ENCODE results near the gene IGF1R. TPM values are rescaled to one million over a fixed set of nuclear protein-coding genes. Genes with fewer than 3 reads are reported as not detected.
A peak's percentile ranks its signal among the peaks of the same experiment; 100 is the strongest.

IGF1R gene
- total RNA-seq, 4 donors from 2014 or later, result 49.4 to 239 (median 109) TPM

GRCh38 chr15:98903377-98904018, 255.2 kb downstream of the IGF1R start:
- no peak for TF ChIP-seq POLR2AphosphoS5 (IDR thresholded peaks at IDR 0.05)
- TF ChIP-seq EP300 (IDR thresholded peaks at IDR 0.05; ENCODE audit: low read depth), result no peak
- no peak for TF ChIP-seq POLR2A (IDR thresholded peaks at IDR 0.05)
- TF ChIP-seq CTCF (IDR thresholded peaks at IDR 0.05), result no peak
- no peak overlapping the region for H3K4me3 ChIP-seq
- in situ Hi-C loops (cut with MboI; ENCODE audit: low pct_ligation_motif_present in 1 of 4, low pct_unique_long_range_greater_than_20kb in 1 of 4, low sequenced_read_pairs in 3 of 4) (no loop called here), intact Hi-C loops (cut with DNase I; ENCODE audit: low total_unique reads) (no loop called here)
- no peaks in the 10 kb centered on the region for H3K27me3 ChIP-seq
- no peaks in the 10 kb centered on the region for H3K36me3 ChIP-seq
- H3K4me1 ChIP-seq, result peaks cover 0 to 11% (median 8%) of the 10 kb centered on the region in 4 donors
- H3K27ac ChIP-seq, result no peak overlapping the region
- 69 to 75% methylated on average over 8 to 9 of the region's 9 CpGs for WGBS, 2 donors (ENCODE audit: low coverage in 1 of 2)
- H3K9me3 ChIP-seq, result no peaks in the 10 kb centered on the region
- DNase-seq, result no peak

GRCh38 chr15:98904544-98904943, 256.2 kb downstream of the IGF1R start:
- TF ChIP-seq EP300 (IDR thresholded peaks at IDR 0.05; ENCODE audit: low read depth) (no peak), POLR2AphosphoS5 (IDR thresholded peaks at IDR 0.05) (no peak), CTCF (IDR thresholded peaks at IDR 0.05) (peak; percentile 19 to 37 (median 24)), POLR2A (IDR thresholded peaks at IDR 0.05) (no peak)
- Histone ChIP-seq H3K4me3 (no peak overlapping the region), H3K36me3 (no peaks in the 10 kb centered on the region), H3K9me3 (no peaks in the 10 kb centered on the region), H3K27ac (no peak overlapping the region), H3K27me3 (no peaks in the 10 kb centered on the region), H3K4me1 (peaks cover 0 to 11% (median 8%) of the 10 kb centered on the region in 4 donors)
- intact Hi-C loops (cut with DNase I; ENCODE audit: low total_unique reads) (no loop called here), in situ Hi-C loops (cut with MboI; ENCODE audit: low pct_ligation_motif_present in 1 of 4, low pct_unique_long_range_greater_than_20kb in 1 of 4, low sequenced_read_pairs in 3 of 4) (no loop called here)
- WGBS, 2 donors (ENCODE audit: low coverage in 1 of 2), result 24% methylated on average over 4 of the region's 4 CpGs; no CpG with 5 or more reads in 1 of the 2 donors
- peak; percentile 22 for DNase-seq

GRCh38 chr15:98905963-98906711, 257.8 kb downstream of the IGF1R start:
- no peaks in the 10 kb centered on the region for H3K36me3 ChIP-seq
- H3K27me3 ChIP-seq, result no peaks in the 10 kb centered on the region
- peak overlapping the region in 2 of 4 donors; percentile 11 to 40 for H3K27ac ChIP-seq
- H3K4me3 ChIP-seq, result no peak overlapping the region
- TF ChIP-seq EP300 (IDR thresholded peaks at IDR 0.05; ENCODE audit: low read depth) (no peak), POLR2AphosphoS5 (IDR thresholded peaks at IDR 0.05) (no peak), POLR2A (IDR thresholded peaks at IDR 0.05) (no peak), CTCF (IDR thresholded peaks at IDR 0.05) (no peak)
- H3K9me3 ChIP-seq, result no peaks in the 10 kb centered on the region
- in situ Hi-C loops (cut with MboI; ENCODE audit: low pct_ligation_motif_present in 1 of 4, low pct_unique_long_range_greater_than_20kb in 1 of 4, low sequenced_read_pairs in 3 of 4) (no loop called here), intact Hi-C loops (cut with DNase I; ENCODE audit: low total_unique reads) (no loop called here)
- WGBS, 2 donors (ENCODE audit: low coverage in 1 of 2), result 20 to 77% methylated on average over 1 to 7 of the region's 7 CpGs
- H3K4me1 ChIP-seq, result peaks cover 0 to 10% (median 7%) of the 10 kb centered on the region in 4 donors
- DNase-seq, result no peak

- Histone ChIP-seq H3K27ac (peak overlapping the region in 3 of 4 donors; percentile 11 to 40 (median 15)), H3K4me3 (no peak overlapping the region), H3K4me1 (peaks cover 0 to 10% (median 7%) of the 10 kb centered on the region in 4 donors), H3K9me3 (no peaks in the 10 kb centered on the region), H3K27me3 (no peaks in the 10 kb centered on the region), H3K36me3 (no peaks in the 10 kb centered on the region)
- in situ Hi-C loops (cut with MboI; ENCODE audit: low pct_ligation_motif_present in 1 of 4, low pct_unique_long_range_greater_than_20kb in 1 of 4, low sequenced_read_pairs in 3 of 4), result no loop called here
- no peak for DNase-seq
- intact Hi-C loops (cut with DNase I; ENCODE audit: low total_unique reads), result no loop called here
- WGBS, 2 donors (ENCODE audit: low coverage in 1 of 2), result 42% methylated on average over 6 of the region's 6 CpGs; no CpG with 5 or more reads in 1 of the 2 donors
- no peak for TF ChIP-seq CTCF (IDR thresholded peaks at IDR 0.05)
- TF ChIP-seq POLR2AphosphoS5 (IDR thresholded peaks at IDR 0.05), result no peak
- TF ChIP-seq EP300 (IDR thresholded peaks at IDR 0.05; ENCODE audit: low read depth), result no peak
- no peak for TF ChIP-seq POLR2A (IDR thresholded peaks at IDR 0.05)
These were observed 258.4 kb downstream of the IGF1R start for GRCh38 chr15:98906712-98907083.

All from transverse colon (tissue), 4 donors.